ENCODE data around the gene MCEE.
"Not testable (repeated sequence)": the region's sequence is repeated elsewhere in the genome, so short reads cannot be mapped to it uniquely, and the experiment has no call there.

Gene MCEE

DNA sequence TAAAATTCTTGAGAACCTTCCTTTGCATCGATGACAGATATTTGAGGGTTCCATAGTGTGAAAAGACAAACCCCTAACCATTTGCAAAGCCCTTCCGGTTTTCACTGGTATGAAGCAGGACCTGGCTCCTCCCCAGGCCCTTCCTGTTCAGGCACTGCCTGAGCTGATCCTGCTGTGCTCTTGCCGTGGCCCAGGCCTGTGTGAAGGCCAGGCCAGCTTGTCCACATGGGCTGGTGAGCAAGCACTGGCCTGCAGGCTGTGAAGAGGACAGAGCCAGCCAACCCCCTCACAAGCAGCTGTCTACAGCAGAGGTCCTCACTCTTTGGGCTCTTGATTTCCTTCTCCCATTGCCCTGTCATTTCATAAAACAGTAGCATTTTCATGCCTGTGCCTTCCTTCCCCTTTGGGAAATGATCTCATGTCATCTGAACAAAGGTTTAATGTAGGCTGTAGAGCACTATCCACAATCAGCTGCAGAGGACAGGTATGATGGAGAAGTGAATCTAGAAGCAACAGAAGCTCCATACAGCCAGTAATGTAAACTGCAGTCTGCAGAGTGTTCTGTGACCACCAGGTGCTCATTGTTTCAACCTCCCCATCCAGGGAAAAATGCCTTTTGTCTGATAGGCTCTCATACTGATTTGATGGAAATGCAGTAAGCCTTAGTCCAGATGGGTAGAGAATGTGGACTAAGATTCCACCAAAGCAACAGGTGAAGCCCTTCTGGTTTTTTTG, 20.2 kb upstream of the MCEE start:
- H3K4me3 ChIP-seq (replicated peaks; ENCODE audit: low read depth, low read length) = no peak overlapping the region
- TF ChIP-seq, protein P1, sequence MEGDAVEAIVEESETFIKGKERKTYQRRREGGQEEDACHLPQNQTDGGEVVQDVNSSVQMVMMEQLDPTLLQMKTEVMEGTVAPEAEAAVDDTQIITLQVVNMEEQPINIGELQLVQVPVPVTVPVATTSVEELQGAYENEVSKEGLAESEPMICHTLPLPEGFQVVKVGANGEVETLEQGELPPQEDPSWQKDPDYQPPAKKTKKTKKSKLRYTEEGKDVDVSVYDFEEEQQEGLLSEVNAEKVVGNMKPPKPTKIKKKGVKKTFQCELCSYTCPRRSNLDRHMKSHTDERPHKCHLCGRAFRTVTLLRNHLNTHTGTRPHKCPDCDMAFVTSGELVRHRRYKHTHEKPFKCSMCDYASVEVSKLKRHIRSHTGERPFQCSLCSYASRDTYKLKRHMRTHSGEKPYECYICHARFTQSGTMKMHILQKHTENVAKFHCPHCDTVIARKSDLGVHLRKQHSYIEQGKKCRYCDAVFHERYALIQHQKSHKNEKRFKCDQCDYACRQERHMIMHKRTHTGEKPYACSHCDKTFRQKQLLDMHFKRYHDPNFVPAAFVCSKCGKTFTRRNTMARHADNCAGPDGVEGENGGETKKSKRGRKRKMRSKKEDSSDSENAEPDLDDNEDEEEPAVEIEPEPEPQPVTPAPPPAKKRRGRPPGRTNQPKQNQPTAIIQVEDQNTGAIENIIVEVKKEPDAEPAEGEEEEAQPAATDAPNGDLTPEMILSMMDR (IDR thresholded peaks at IDR 0.05; ENCODE audit: insufficient read depth, low read length, poor library complexity, severe bottlenecking) = no peak
- no peak for DNase-seq (ENCODE audit: extremely low read depth, insufficient read length)
- no peaks in the 10 kb centered on the region for H3K27me3 ChIP-seq (replicated peaks; ENCODE audit: control insufficient read depth, insufficient read depth, low read length)
- peaks cover 18% of the 10 kb centered on the region for H3K36me3 ChIP-seq (ENCODE audit: control insufficient read depth, insufficient read depth, low read length)

DNA sequence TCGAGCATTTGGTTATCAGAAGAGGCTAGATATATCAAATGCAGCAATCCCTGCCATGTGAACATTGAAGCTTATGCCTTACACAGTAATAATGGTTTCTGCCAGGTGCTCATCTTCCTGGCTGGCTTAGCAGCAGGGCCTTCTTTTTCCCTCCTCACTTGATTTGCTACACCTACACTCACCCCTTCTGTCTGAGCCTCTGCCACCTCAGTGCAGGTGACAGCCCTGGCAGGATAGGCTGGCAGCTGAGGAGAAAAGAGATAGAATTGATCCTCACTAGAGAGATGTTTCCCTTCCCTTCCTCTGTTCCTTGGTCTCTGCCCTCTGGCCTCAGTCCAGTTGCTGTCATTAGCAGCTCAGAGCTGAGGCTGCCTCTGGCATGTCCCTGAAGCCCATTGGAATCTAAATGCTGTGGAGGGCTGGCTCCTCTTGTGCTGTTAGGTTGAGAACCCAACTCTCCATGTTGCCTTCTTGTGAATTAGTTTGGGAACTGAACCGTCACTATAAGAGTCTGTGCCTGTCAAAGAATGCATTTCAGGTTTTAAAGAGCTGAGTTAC, 18.6 kb upstream of the MCEE start:
- TF ChIP-seq, protein P1 (IDR thresholded peaks at IDR 0.05; ENCODE audit: insufficient read depth, low read length, poor library complexity, severe bottlenecking) = no peak
- Histone ChIP-seq H3K4me3 (replicated peaks; ENCODE audit: low read depth, low read length) (no peak overlapping the region), H3K36me3 (ENCODE audit: control insufficient read depth, insufficient read depth, low read length) (peaks cover 27% of the 10 kb centered on the region), H3K27me3 (replicated peaks; ENCODE audit: control insufficient read depth, insufficient read depth, low read length) (no peaks in the 10 kb centered on the region)
- DNase-seq (ENCODE audit: extremely low read depth, insufficient read length) = no peak

DNA sequence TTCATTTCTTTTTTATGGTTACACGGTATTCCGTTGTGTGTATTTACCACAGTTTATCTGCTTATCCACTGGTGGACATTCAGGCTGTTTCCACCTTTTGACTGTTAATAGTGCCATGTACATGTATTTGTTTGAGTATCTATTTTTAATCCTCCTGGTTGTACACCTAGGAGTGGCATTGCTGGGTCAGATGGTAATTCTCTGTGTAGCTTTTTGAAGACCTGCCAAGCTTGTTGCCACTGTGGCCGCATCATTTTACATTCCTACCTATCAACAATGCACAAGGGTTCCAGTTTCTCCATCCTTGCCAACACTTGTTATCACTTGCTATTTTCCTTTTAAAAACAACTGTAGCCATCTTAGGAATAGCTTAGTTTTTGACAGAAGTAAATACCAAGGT, 13.8 kb upstream of the MCEE start:
- peaks cover 24% of the 10 kb centered on the region for H3K36me3 ChIP-seq (ENCODE audit: control insufficient read depth, insufficient read depth, low read length)

DNA sequence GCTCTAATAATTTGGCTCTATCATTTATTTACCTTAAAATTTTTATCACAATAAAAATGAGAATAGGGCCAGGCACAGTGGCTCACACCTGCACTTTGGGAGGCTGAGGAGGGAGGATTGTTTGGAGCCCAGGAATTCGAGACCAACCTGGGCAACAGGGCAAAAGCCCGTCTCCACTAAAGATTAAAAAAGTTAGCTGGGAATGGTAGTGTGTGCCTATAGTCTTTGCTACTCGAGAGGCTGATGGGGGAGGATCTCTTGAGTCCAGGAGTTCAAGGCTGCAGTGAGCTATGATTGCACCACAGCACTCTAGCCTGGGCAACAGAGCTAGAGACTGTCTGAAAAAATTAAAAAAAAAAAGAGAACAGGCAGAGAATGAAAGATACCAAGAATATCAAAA, 6.1 kb upstream of the MCEE start:
- Histone ChIP-seq H3K36me3 (ENCODE audit: control insufficient read depth, insufficient read depth, low read length) (peaks cover 13% of the 10 kb centered on the region), H3K4me3 (replicated peaks; ENCODE audit: low read depth, low read length) (no peak overlapping the region), H3K27me3 (replicated peaks; ENCODE audit: control insufficient read depth, insufficient read depth, low read length) (no peaks in the 10 kb centered on the region)
- TF ChIP-seq, protein P1 (IDR thresholded peaks at IDR 0.05; ENCODE audit: insufficient read depth, low read length, poor library complexity, severe bottlenecking) = no peak
- DNase-seq (ENCODE audit: extremely low read depth, insufficient read length) = no peak

More for the DNA sequence above, 13.8 kb upstream of the MCEE start:
- Histone ChIP-seq H3K4me3 (replicated peaks; ENCODE audit: low read depth, low read length) (no peak overlapping the region), H3K27me3 (replicated peaks; ENCODE audit: control insufficient read depth, insufficient read depth, low read length) (no peaks in the 10 kb centered on the region)
- DNase-seq (ENCODE audit: extremely low read depth, insufficient read length) = no peak
- TF ChIP-seq, protein P1 (IDR thresholded peaks at IDR 0.05; ENCODE audit: insufficient read depth, low read length, poor library complexity, severe bottlenecking) = no peak

DNA sequence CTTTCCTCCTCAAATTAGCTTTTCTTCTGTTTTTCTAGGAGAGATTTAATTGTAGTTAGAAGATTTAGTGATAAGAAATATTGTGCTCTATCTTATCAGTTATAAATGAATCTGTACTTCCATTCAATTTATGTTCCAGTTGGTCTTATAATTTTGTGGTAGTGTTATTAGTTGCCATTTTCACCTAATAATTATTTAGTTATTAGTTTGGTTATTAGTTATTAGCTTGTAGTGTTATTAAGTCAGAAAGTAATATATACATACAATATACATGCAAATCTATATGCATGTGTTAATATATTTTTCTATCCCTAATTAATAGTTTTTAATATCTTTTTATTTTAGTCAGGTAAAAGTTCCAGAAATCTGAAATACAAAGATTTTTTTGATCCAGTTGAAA, 3.6 kb upstream of the MCEE start:
- Histone ChIP-seq H3K27me3 (replicated peaks; ENCODE audit: control insufficient read depth, insufficient read depth, low read length) (no peaks in the 10 kb centered on the region), H3K4me3 (replicated peaks; ENCODE audit: low read depth, low read length) (no peak overlapping the region), H3K36me3 (ENCODE audit: control insufficient read depth, insufficient read depth, low read length) (peaks cover 11% of the 10 kb centered on the region)
- DNase-seq (ENCODE audit: extremely low read depth, insufficient read length) = no peak
- TF ChIP-seq, protein P1 (IDR thresholded peaks at IDR 0.05; ENCODE audit: insufficient read depth, low read length, poor library complexity, severe bottlenecking) = no peak

DNA sequence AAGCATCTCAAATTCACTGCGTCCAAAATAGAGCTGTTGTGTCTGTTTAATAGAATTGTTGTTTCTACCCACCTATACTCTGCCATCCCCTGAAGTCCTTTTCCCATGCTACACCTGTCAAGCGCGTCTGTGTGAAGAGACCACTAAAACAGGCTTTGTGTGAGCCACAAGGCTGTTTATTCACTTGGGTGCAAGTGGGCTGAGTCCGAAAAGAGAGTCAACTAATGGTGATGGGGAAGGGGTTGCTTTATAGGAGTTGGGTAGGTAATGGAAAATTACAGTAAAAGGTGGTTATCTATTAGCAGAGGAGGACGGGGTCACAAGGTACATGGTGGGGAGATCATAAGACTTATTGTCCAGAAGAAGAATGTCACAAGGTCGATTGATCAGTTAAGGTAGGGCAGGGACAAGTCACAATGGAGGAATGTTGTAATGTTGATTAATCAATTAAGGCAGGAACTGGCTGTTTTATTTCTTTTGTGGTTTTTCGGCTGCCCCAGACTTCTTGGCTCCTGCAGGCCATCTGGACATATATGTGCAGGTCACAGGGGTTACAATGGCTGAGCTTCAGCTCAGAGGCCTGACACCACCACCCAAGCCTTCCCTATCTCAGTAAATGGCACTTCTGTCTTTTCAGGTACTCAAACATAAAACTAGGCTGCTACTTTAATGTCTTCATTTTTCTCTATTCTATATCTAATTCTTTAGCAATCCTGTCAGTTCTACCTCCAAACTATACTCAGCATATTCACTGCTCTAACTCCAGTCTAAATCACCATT, 1.5 kb upstream of the MCEE start:
- DNase-seq (ENCODE audit: extremely low read depth, insufficient read length); H3K27me3 ChIP-seq (replicated peaks; ENCODE audit: control insufficient read depth, insufficient read depth, low read length); H3K36me3 ChIP-seq (ENCODE audit: control insufficient read depth, insufficient read depth, low read length): not testable (repeated sequence)
- peak overlapping the region; percentile 88 for H3K4me3 ChIP-seq (replicated peaks; ENCODE audit: low read depth, low read length)

Measured in GM06990 (cell line).